Endodermal cell (in vitro differentiated cells): ENCODE results near the gene GPR171. TPM values are rescaled to one million over a fixed set of nuclear protein-coding genes. Genes with fewer than 3 reads are reported as not detected.

Source experiments
- DNase-seq: peaks from one replicate; pipeline ENCODE4 v3.0.0-alpha.2; 2017
- H3K27ac ChIP-seq: 2 replicates; pipeline ENCODE4 v1.5.1; 2013; ENCODE audit warnings: mild to moderate bottlenecking, low read depth, low read length, moderate library complexity
- H3K27me3 ChIP-seq: 2 replicates; pipeline ENCODE4 v1.6.1; 2013; ENCODE audit warnings: mild to moderate bottlenecking, low read length, moderate library complexity; ENCODE audit not compliant: insufficient read depth, control insufficient read depth, poor library complexity, severe bottlenecking
- H3K36me3 ChIP-seq: 2 replicates; pipeline ENCODE4 v1.7.0; 2013; ENCODE audit warnings: mild to moderate bottlenecking, low read length, moderate library complexity; ENCODE audit not compliant: control insufficient read depth, insufficient read depth
- H3K4me1 ChIP-seq: one replicate; pipeline ENCODE4 v1.7.0; 2013; ENCODE audit warnings: low read length; ENCODE audit not compliant: control insufficient read depth, insufficient read depth
- H3K4me3 ChIP-seq: 2 replicates; pipeline ENCODE4 v1.5.1; 2013; ENCODE audit warnings: mild to moderate bottlenecking, low read length, moderate library complexity
- H3K9ac ChIP-seq: 2 replicates; pipeline ENCODE4 v1.6.1; 2013; ENCODE audit warnings: mild to moderate bottlenecking, low read length, moderate library complexity; ENCODE audit not compliant: poor library complexity, severe bottlenecking; ENCODE audit errors: extremely low read depth
- H3K9me3 ChIP-seq: 2 replicates; pipeline ENCODE4 v1.6.1; 2013; ENCODE audit warnings: mild to moderate bottlenecking, low read length, moderate library complexity; ENCODE audit not compliant: control insufficient read depth
- H3K27ac Mint-ChIP-seq: 2 replicates; pipeline ENCODE4 v1.8.0; 2020; ENCODE audit warnings: mixed read lengths
- H3K27me3 Mint-ChIP-seq: 2 replicates; pipeline ENCODE4 v1.8.0; 2021; ENCODE audit warnings: mild to moderate bottlenecking, mixed read lengths; ENCODE audit not compliant: insufficient read depth
- H3K36me3 Mint-ChIP-seq: 2 replicates; pipeline ENCODE4 v1.8.0; 2020; ENCODE audit warnings: low read depth, mixed read lengths
- H3K4me1 Mint-ChIP-seq: 2 replicates; pipeline ENCODE4 v1.8.0; 2020; ENCODE audit warnings: mixed read lengths
- H3K4me3 Mint-ChIP-seq: 2 replicates; pipeline ENCODE4 v1.8.0; 2020; ENCODE audit warnings: mild to moderate bottlenecking, moderate library complexity, mixed read lengths
- H3K9me3 Mint-ChIP-seq: 2 replicates; pipeline ENCODE4 v1.8.0; 2020; ENCODE audit warnings: mild to moderate bottlenecking, mixed read lengths
- WGBS, 2 experiments: methylation state at CpG; one replicate each; pipeline versions ENCODE4 v1.1.5 to v1.1.7; 2013; ENCODE audit warnings: missing lambda C conversion rate in 2 of 2, mixed read lengths in 1 of 2; ENCODE audit not compliant: insufficient coverage in 1 of 2, insufficient read length in 1 of 2; 5-methylcytosine and 5-hydroxymethylcytosine counted together
- total RNA-seq, 2 donors: library from RNA; stranded (reverse); fragmentation: NEBNext Ultra II Directional in 1 of 2; extraction: Animal tissue kit (Norgen Biotek cat#: 25700) in 1 of 2; gene quantifications; 2 replicates in 1 of 2; 3 replicates in 1 of 2; pipeline ENCODE4 v1.2.1, GENCODE V29; 2021
- TF ChIP-seq, protein P1 (sequence below): fragments of 200-600 bp; sonication (generic); conservative IDR thresholded peaks from 2 replicates; pipeline ENCODE4 v1.5.0; 2021; ENCODE audit warnings: antibody characterized with exemption, mild to moderate bottlenecking

The GPR171 gene
- total RNA-seq, 2 donors from 2014 or later, result not detected

DNA sequence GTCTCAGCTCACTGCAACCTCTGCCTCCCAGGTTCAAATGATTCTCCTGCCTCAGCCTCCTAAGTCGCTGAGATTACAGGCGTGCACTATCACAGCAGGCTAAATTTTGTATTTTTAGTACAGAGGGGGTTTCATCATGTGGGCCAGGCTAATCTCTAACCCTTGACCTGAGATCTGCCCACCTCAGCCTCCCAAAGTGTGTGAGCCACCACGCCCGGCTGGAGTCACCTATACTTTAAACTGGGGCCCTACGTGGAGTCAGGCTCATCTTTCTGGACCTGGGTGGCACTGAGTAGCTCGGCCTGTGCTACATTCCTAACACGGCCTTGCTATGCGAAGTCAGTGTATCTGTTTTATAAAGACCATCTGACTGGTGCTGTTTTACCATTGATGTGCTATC lies 5.8 kb downstream of the GPR171 start:
- Histone ChIP-seq H3K4me3 (no peak overlapping the region), H3K27ac (no peak overlapping the region), H3K9ac (no peak overlapping the region), H3K4me1 (no peaks in the 10 kb centered on the region), H3K36me3 (peaks cover 4% of the 10 kb centered on the region), H3K27me3 (no peaks in the 10 kb centered on the region), H3K9me3 (no peaks in the 10 kb centered on the region)
- H3K4me1 Mint-ChIP-seq, result no peaks in the 10 kb centered on the region
- peaks cover 2% of the 10 kb centered on the region for H3K36me3 Mint-ChIP-seq
- no peak for DNase-seq
- no peak overlapping the region for H3K27ac Mint-ChIP-seq
- TF ChIP-seq, protein P1, sequence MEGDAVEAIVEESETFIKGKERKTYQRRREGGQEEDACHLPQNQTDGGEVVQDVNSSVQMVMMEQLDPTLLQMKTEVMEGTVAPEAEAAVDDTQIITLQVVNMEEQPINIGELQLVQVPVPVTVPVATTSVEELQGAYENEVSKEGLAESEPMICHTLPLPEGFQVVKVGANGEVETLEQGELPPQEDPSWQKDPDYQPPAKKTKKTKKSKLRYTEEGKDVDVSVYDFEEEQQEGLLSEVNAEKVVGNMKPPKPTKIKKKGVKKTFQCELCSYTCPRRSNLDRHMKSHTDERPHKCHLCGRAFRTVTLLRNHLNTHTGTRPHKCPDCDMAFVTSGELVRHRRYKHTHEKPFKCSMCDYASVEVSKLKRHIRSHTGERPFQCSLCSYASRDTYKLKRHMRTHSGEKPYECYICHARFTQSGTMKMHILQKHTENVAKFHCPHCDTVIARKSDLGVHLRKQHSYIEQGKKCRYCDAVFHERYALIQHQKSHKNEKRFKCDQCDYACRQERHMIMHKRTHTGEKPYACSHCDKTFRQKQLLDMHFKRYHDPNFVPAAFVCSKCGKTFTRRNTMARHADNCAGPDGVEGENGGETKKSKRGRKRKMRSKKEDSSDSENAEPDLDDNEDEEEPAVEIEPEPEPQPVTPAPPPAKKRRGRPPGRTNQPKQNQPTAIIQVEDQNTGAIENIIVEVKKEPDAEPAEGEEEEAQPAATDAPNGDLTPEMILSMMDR, result no peak
- H3K4me3 Mint-ChIP-seq, result no peak overlapping the region
- WGBS, 2 experiments, result 91 to 93% methylated on average over 8 of the region's 8 CpGs
- no peaks in the 10 kb centered on the region for H3K9me3 Mint-ChIP-seq
- H3K27me3 Mint-ChIP-seq, result no peaks in the 10 kb centered on the region

DNA sequence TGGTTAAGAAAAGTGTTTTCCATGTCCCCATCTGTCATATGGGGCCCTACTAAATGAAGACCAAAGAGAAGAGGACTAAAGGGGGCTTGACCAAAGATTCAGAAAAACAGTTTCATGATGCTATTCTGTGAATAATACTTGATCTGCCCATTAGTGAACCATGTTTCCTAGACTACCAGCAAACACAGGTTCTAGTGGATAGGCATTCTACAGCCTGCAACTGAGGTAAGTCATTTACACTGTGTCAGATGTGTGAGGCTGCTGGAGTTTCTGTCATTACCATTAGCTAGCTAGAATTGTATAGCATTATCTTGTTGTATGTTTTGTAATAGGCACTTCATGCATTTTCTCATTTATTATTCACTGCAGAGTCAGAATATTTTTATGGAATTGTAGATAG lies 6.6 kb downstream of the GPR171 start:
- peaks cover 4% of the 10 kb centered on the region for H3K36me3 ChIP-seq
- H3K27me3 ChIP-seq, result no peaks in the 10 kb centered on the region
- no peak overlapping the region for H3K4me3 ChIP-seq
- Mint-ChIP-seq H3K27me3 (no peaks in the 10 kb centered on the region), H3K4me1 (no peaks in the 10 kb centered on the region), H3K27ac (no peak overlapping the region), H3K4me3 (no peak overlapping the region), H3K36me3 (peaks cover 4% of the 10 kb centered on the region), H3K9me3 (no peaks in the 10 kb centered on the region)
- no peak overlapping the region for H3K27ac ChIP-seq
- H3K4me1 ChIP-seq, result no peaks in the 10 kb centered on the region
- no peaks in the 10 kb centered on the region for H3K9me3 ChIP-seq
- H3K9ac ChIP-seq, result no peak overlapping the region
- TF ChIP-seq, protein P1, result no peak
- DNase-seq, result no peak

DNA sequence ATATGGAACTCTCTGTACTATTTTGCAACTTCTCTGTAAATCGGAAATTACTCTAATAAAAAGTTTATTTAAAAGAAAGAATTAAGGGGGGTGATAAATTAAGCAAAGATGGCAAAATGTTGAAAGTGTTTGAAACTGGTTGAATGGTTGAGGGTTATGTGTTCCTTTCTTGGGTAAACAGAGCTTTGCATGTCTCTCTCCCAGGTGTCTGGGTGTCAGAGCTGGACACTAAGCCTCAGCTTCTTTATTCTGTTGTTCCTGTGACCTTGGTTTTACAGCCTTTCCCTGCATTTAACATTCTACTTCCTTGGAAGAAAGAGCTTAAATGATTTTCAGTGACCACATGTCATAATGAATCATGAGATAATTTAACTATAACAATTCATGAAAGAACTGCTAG lies 7.2 kb downstream of the GPR171 start:
- Mint-ChIP-seq H3K36me3 (peaks cover 7% of the 10 kb centered on the region), H3K9me3 (no peaks in the 10 kb centered on the region), H3K4me3 (no peak overlapping the region), H3K27me3 (no peaks in the 10 kb centered on the region), H3K27ac (no peak overlapping the region), H3K4me1 (no peaks in the 10 kb centered on the region)
- DNase-seq, result no peak
- Histone ChIP-seq H3K27me3 (no peaks in the 10 kb centered on the region), H3K9ac (no peak overlapping the region), H3K27ac (no peak overlapping the region), H3K36me3 (peaks cover 5% of the 10 kb centered on the region), H3K4me3 (no peak overlapping the region), H3K4me1 (no peaks in the 10 kb centered on the region), H3K9me3 (no peaks in the 10 kb centered on the region)
- TF ChIP-seq, protein P1, result no peak
- 88% methylated on average over 1 of the region's 1 CpG; no CpG with 5 or more reads in 1 of the 2 experiments for WGBS, 2 experiments
